ENCODE results near the gene SIK3. TPM values are rescaled to one million over a fixed set of nuclear protein-coding genes. Genes with fewer than 3 reads are reported as not detected.
A peak's percentile ranks its signal among the peaks of the same experiment; 100 is the strongest.

SIK3 gene
- total RNA-seq, 1 donor from 2014 or later, result 12.3 TPM

GRCh38 chr11:116931206-116931953, 166.8 kb downstream of the SIK3 start:
- no peak for DNase-seq (ENCODE audit: low spot score)

- DNase-seq (ENCODE audit: low spot score), result no peak
These were observed 167.6 kb downstream of the SIK3 start for GRCh38 chr11:116930586-116930985.

GRCh38 chr11:116930177-116930576, 168.1 kb downstream of the SIK3 start:
- DNase-seq (ENCODE audit: low spot score), result peak; percentile 73

- DNase-seq (ENCODE audit: low spot score), result no peak
These were observed 168.7 kb downstream of the SIK3 start for GRCh38 chr11:116929414-116930090.

- no peak for DNase-seq (ENCODE audit: low spot score)
These were observed 169.4 kb downstream of the SIK3 start for GRCh38 chr11:116928845-116929244.

- DNase-seq (ENCODE audit: low spot score), result no peak
These were observed 170.0 kb downstream of the SIK3 start for GRCh38 chr11:116928102-116928777.

GRCh38 chr11:116927163-116927974, 170.9 kb downstream of the SIK3 start:
- peak; percentile 5 for DNase-seq (ENCODE audit: low spot score)

- no peak for DNase-seq (ENCODE audit: low spot score)
These were observed 173.2 kb downstream of the SIK3 start for GRCh38 chr11:116925050-116925449.

GRCh38 chr11:116918925-116919655, 179.1 kb downstream of the SIK3 start:
- no peak for DNase-seq (ENCODE audit: low spot score)

GRCh38 chr11:116917632-116918031, 180.6 kb downstream of the SIK3 start:
- no peak for DNase-seq (ENCODE audit: low spot score)

- no peak for DNase-seq (ENCODE audit: low spot score)
These were observed 181.3 kb downstream of the SIK3 start for GRCh38 chr11:116916886-116917285.

- no peak for DNase-seq (ENCODE audit: low spot score)
These were observed 182.2 kb downstream of the SIK3 start for GRCh38 chr11:116916052-116916451.

- DNase-seq (ENCODE audit: low spot score), result peak; percentile 56
These were observed 185.2 kb downstream of the SIK3 start for GRCh38 chr11:116913000-116913399.

GRCh38 chr11:116911976-116912734, 186.1 kb downstream of the SIK3 start:
- no peak for DNase-seq (ENCODE audit: low spot score)

GRCh38 chr11:116910847-116911246, 187.4 kb downstream of the SIK3 start:
- no peak for DNase-seq (ENCODE audit: low spot score)

- DNase-seq (ENCODE audit: low spot score), result no peak
These were observed 187.8 kb downstream of the SIK3 start for GRCh38 chr11:116910378-116910777.

- DNase-seq (ENCODE audit: low spot score), result no peak
These were observed 189.0 kb downstream of the SIK3 start for GRCh38 chr11:116909245-116909644.

GRCh38 chr11:116906479-116906878, 191.7 kb downstream of the SIK3 start:
- no peak for DNase-seq (ENCODE audit: low spot score)

GRCh38 chr11:116903090-116903489, 195.1 kb downstream of the SIK3 start:
- DNase-seq (ENCODE audit: low spot score), result no peak

- no peak for DNase-seq (ENCODE audit: low spot score)
These were observed 196.1 kb downstream of the SIK3 start for GRCh38 chr11:116901964-116902688.

Data from umbilical cord (tissue), 2 donors.